Activated CD4-positive, CD25-positive, alpha-beta regulatory T cell treated with anti-CD3 and anti-CD28 coated beads, Interleukin-2, amount 50 U/mL, for 24 hours (primary cell): ENCODE measurements around the gene OSTN.
"Not testable (repeated sequence)": the region's sequence is repeated elsewhere in the genome, so short reads cannot be mapped to it uniquely, and the experiment has no call there.

Source experiments
- ATAC-seq, 2 donors: fragments of 150-1000 bp; cut with Tn5 transposase; one replicate each; pipeline ENCODE4 v1.10.0; 2021; ENCODE audit warnings: mild to moderate bottlenecking in 1 of 2, moderate library complexity in 1 of 2

Gene OSTN

DNA sequence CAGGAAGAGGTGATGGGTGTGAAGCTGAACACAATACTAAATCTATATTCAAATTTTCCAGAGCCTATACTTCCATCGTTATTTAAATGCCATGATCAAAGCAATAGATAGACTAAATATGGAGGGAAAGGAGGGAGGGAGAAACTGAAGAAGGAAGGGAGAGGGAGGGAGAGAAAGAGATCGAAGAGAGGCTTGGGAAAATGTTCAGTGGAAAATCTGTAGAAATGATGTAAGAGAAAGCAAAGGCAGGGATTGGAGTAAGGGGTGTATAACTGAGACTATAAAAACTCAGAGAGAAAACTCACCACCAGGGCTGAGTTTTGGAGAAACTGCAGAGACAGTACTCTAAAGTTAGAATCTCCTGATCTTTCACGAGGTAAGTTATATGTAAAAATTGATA, at the start of gene OSTN:
Gene OSTN, plus strand, starts transcription at position 310 of the 400 bp plus-strand sequence. CDS start 13,292 bp downstream, outside the sequence.
- no peak for ATAC-seq

DNA sequence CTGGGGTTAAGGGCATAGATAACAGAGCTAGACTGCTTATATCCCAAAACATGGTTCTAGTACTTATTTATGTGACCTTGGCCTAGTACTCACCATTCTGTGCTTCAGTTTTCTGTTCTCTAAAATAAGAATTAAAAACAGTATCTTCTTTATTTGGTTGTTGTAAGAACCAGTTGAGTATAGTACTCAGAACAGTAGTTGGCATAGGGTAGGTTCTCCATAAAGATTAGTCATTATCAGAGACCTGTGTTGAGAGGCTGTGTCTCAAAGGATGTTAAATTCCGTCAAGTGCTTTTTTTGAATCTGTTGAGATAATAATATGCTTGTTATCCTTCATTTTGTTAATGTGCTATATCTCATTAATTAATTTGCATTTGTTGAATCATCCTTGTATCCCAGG, 47.4 kb upstream of the OSTN start:
- no peak for ATAC-seq

GRCh38 chr3:191154827-191155226, 44.2 kb upstream of the OSTN start:
- no peak for ATAC-seq

DNA sequence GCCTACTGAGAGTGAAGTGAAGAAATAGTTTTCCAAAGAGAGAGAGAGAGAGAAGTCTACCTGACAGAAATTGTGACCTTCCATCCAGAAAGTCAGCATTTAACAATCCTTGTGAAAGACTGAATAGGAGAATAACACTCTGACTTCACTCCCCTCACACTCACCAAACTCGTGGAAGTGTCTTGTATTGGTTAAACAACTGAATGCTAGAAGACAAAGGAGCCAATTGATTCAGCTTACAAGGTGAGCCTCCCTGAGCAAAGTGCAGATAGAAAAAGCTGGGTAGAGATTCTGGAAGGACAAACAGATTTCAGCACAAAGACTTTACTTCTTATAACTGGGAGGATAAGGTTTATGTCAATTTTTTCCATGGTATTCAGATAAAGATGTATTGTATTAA, 40.8 kb upstream of the OSTN start:
- ATAC-seq = no peak

- ATAC-seq = no peak
These were observed 40.2 kb upstream of the OSTN start for GRCh38 chr3:191158815-191159214.

DNA sequence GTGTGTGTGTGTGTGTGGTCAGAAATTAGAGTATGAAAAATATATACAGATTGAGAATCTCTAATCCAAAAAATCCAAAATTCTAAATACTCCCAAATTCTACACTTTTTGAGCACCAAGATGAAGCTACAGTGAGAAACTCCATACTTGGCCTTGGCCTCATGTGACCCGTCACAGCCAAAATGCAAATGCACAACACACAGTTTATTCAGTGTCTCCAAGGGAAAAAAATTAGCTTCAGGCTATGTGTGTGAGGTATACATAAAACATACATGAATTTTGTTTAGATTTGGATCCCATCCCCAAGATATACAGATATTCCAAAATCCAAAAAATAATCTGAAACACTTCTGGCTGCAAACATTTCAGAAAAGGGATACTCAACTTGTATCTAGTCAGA, 33.2 kb upstream of the OSTN start:
- no peak for ATAC-seq

- no peak for ATAC-seq
These were observed 32.7 kb upstream of the OSTN start for GRCh38 chr3:191166368-191166767.

- ATAC-seq = no peak
These were observed 29.5 kb upstream of the OSTN start for GRCh38 chr3:191169566-191169965.

DNA sequence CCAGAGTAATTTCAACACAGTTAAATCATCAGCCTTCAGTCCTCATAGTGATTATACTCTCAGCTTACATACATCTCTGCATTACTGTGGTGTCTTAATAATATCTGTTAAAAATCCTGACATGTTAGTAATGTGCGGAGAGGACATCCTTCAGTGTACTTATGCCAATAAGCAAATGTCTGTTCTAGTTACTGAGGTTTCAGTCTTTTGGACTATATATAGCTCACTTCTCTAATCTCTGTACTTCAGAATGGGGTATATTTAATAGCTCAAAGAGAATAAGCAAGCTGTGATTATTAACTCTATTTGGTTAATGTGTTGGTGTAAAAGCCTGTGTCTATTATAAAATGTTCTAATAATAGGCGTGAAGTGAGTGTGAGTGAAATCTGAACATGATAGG, 28.9 kb upstream of the OSTN start:
- ATAC-seq = no peak

- ATAC-seq = no peak
These were observed 23.9 kb upstream of the OSTN start for GRCh38 chr3:191175102-191175501.

- no peak for ATAC-seq
These were observed 22.8 kb upstream of the OSTN start for GRCh38 chr3:191176038-191176785.

DNA sequence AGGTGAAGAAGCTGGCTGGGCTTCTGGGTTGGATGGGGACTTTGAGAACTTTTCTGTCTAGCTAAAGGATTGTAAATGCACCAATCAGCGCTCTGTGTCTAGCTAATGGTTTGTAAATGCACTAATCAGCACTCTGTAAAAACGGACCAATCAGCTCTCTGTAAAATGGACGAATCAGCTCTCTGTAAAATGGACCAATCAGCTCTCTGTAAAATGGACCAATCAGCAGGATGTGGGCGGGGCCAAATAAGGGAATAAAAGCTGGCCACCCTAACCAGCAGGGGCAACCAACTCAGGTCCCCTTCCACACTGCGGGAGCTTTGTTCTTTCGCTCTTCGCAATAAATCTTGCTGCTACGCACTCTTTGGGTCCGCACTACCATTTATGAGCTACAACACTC, 13.7 kb upstream of the OSTN start:
- ATAC-seq = not testable (repeated sequence)

GRCh38 chr3:191188246-191188645, 10.8 kb upstream of the OSTN start:
- not testable (repeated sequence) for ATAC-seq

DNA sequence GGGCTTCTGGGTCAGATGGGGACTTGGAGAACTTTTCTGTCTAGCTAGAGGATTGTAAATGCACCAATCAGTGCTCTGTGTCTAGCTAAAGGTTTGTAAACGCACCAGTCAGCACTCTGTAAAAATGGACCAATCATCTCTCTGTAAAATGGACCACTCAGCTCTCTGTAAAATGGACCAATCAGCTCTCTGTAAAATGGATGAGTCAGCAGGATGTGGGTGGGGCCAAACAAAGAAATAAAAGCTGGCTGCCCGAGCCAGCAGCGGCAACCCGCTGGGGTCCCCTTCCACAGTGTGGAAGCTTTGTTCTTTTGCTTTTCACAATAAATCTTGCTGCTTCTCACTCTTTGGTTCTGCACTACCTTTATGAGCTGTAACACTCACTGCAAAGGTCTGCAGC, 6.8 kb upstream of the OSTN start:
- not testable (repeated sequence) for ATAC-seq

DNA sequence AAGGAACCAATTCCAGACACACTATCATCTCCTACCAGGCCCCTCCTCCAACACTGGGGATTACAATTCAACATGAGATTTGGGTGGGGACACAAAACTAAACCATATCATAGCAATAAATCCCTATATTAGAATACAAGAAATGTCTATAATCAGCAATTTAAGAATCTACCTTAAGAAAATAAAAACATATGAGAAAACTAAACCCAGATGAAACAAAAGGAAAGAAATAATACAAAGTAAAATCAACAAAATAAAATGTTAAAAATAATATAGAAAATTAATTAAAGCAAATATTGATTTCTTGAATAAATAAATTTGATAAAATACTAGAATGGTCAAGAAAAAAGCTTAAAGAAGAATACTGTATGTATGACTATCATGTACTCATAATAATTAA, 6.1 kb upstream of the OSTN start:
- ATAC-seq = no peak

DNA sequence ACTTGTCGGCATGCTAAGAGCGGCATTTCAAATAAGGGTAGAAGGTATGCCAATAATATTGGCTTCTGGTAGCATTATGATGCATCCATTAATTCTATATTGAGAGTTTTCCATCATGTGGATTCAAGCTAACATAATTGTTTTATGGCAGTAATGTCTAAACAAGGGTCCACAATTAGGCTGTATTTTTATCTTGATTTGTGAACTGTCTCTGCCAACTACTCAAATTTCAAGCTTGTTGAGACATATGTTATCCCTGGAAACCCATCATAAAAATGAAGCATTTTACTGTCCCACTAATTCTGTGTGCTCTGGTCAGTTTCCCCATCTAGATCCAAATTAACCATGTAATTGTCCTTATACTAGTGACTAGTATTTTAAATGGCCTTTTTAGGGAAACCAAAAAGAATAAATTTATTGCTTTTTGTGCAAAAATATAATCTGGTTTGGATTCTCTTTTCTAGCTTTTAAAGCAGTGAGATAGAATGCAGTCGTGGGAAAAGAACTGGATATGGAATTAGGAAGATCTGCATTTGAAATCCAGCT, 1.2 kb upstream of the OSTN start:
- no peak for ATAC-seq

GRCh38 chr3:191198480-191198879, 561 bp upstream of the OSTN start:
- ATAC-seq = no peak

- ATAC-seq = no peak
These were observed 11.0 kb downstream of the OSTN start for GRCh38 chr3:191210032-191210431.

DNA sequence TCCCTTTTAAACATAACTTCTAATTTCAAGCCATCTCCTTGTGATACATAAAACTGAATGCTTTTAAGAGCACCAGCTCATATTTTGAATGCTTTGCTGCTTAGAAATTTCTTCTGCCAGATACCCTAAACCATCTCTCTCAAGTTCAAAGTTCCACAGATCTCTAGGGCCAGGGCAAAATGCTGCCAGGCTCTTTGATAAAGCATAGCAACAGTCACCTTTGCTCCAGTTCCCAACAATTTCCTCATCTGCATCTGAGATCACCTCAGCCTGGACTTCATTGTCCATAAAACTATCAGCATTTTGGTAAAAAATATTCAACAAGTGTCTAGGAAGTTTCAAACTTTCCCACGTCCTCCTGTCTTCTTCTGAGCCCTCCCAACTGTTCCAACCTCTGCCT, 17.5 kb downstream of the OSTN start:
- ATAC-seq = no peak

- ATAC-seq = no peak
These were observed 18.3 kb downstream of the OSTN start for GRCh38 chr3:191217301-191217700.

- ATAC-seq = no peak
These were observed 21.9 kb downstream of the OSTN start for GRCh38 chr3:191220908-191221307.

- no peak for ATAC-seq
These were observed 22.6 kb downstream of the OSTN start for GRCh38 chr3:191221638-191222037.

- no peak for ATAC-seq
These were observed 28.5 kb downstream of the OSTN start for GRCh38 chr3:191227541-191227940.

- ATAC-seq = no peak
These were observed 35.2 kb downstream of the OSTN start for GRCh38 chr3:191234216-191234615.
